ENCODE data around the gene EML4.

EML4 gene

DNA sequence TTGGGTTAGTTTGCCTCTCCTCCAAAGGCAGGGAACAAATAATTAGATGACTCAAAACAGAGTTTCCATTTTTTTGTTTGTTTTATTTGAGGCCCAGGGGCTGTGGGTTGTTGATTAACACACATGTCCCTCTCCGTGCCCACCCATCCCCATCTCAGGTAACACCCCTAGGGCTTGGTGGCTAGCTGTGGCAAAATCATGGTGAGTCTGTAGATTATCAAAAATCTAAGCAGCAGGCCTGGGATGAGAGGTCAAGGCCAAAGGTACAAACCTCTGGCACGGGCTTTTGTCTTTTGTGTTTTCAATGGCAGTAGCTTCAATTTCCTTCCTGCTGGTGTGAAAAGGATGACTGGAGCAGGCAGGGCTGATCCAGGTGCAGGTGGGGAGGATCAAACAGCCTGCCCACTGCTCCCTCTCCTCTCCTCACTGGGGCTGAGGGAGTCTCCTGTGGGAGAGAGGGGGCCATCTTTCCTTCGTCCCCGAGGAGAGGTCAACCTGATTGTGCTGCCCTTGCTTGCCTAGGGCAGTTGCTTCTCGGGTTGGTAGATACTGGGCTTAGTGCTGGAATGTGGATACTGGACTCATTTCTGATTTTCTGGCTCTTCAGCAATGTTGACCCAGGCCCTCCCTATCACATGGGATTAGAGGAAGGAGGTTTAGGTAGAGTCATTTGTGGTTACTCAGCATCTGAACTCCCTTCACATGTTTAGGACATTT lies 31.9 kb upstream of the EML4 start:
- no peak for DNase-seq

GRCh38 chr2:42138163-42139015 lies 30.8 kb upstream of the EML4 start:
- peak; percentile 12 for DNase-seq

- DNase-seq = no peak
Measured at GRCh38 chr2:42139101-42139500, 30.1 kb upstream of the EML4 start.

- no peak for DNase-seq
Measured at GRCh38 chr2:42140496-42140895, 28.7 kb upstream of the EML4 start.

DNA sequence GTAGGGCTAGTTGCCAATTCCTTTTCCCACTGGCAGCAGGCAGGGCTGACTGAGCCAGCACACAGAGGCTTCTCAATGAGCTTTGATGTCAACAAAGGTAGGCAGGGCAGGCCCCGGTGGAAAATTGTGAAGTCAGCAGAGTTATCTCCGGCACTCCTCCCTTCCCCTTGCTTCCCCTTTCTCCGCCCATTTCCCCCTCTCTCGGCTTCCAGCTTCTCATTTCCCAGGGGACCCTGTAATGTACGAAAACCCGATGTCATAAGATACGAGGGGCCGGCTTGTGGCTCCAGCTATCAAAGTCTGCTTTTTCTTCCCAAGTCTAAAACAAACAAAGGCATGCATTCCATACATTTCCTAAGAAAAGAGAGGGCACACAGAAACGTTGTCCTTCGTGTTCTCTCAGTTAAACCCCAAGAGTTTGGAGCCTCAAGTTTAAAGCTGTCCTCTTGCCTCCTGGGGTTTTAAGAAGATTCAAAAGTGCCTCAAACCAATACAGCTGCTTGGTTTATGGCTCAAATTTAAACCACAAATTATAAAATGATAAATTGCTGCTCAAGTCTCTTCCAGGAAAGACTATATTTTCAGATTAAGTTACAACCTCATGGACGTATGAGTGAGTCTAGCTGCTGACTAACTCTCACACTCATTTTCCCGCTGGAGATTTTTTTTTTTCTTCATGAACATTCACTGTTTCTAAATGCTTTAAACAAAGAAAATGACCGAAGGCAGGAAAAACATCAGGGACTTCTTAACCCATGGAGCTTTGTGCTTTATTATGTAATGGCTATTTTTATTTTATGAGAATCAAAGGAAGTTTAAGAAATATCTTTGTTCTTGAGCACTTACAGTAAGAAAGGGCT lies 27.2 kb upstream of the EML4 start:
- peak; percentile 54 for DNase-seq

DNA sequence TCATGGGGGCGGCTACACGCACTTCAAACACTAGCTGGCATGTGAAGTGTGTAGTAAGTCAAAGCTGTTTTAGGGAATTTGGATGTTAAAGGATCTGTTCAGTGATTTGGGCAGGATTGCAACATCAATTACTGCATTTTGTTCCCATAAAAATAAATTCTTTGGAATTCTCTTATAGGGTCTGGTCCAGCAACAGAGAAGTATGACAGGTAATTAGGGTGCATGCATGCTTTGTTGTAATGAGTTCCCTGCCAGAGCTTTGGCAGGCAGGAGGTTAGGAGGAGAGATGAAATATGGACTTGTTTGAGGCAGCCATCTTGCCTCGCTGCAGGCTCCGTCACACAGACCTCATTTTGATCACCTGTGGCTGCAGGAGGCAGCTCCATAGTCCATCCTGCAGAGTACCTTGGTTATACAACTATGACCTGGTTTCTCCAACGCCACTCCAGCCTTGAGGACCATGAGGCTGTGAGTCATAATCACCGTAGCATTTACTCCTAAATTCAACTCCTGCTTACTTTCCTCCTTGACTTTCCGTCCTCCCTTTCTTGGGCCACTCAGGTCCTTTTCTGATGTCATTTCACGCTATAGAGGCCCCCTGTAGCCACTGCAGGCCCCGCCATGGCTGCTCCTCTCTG lies 26.5 kb upstream of the EML4 start:
- no peak for DNase-seq

DNA sequence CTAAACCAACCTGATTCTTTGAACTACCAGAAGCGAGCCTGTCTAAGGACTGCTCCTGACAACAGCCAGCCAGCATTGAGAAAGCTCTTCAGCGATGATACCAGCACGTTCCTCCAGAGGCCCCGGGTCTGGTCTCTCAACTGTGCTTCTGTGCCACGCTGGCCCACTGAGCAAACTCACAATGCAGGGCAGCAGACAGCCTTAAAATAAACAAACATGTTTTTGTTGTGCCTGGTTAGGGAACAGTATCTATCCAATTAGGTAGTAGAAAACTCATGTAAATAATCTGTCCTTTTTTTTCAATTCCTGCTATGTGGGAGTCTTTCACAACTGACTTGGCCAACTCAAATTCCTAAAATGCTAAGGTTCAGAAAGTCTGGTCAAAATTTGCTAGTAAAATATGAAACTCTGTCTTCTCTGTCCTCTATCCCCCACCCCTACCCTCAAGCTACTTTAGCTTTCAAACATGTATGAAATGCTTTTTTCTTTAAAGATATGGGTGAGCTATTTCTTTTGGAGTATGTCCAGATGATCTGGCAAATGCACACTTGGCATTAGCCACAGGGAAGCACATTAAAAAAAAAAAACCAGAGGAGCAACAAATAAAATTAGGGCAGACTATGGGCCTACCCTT lies 21.4 kb upstream of the EML4 start:
- DNase-seq = no peak

- no peak for DNase-seq
Measured at GRCh38 chr2:42150159-42150558, 19.0 kb upstream of the EML4 start.

- DNase-seq = no peak
Measured at GRCh38 chr2:42153944-42154581, 15.1 kb upstream of the EML4 start.

DNA sequence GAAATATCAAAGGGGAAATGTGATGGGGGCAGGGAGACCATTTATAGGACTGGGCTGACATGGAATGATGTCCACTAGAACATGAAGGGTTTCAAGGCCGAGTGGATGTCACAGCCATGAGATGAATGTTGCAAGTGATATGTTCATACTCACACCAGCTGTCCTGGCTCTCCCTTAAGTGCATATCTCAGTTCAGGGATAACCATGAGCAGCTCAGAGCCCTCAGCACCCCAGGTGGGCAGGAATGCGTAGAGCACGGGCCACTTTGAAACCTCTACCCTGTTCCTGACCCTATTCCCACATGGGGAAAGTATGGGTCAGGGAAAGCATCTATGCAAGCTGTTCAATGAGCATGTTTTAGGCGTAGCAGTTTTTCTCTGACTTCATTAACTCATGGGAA lies 12.4 kb upstream of the EML4 start:
- no peak for DNase-seq

- no peak for DNase-seq
Measured at GRCh38 chr2:42161444-42161843, 7.7 kb upstream of the EML4 start.

DNA sequence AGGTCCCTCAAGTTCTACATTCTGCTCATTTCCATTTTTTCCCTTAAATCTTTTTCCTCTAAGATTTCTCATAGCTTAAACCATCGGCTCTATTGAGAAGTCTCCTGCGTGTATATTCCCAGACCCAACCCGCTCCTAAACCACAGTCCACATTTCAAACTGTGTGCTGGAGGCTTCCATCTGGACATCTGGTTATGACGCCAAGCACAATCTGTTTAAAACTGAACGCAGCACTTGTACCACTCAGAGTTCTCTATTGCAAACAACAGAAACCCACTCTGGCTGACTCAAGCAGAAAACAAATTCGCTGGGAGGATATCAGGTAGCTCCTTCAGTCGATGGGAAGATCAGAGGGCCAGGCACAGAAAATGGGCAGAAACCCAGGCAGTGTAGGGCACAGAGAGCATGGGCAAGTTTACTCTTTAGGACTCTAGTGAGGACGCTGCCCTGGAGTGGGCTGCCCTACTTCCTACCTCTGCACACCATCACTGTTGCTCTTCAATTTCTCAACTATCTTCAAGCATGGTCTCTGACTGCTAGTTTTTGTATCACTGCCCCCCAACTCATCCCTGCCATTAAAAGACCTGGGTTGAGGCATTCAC lies 5.6 kb upstream of the EML4 start:
- DNase-seq = no peak

GRCh38 chr2:42164046-42164445 lies 5.1 kb upstream of the EML4 start:
- DNase-seq = no peak

DNA sequence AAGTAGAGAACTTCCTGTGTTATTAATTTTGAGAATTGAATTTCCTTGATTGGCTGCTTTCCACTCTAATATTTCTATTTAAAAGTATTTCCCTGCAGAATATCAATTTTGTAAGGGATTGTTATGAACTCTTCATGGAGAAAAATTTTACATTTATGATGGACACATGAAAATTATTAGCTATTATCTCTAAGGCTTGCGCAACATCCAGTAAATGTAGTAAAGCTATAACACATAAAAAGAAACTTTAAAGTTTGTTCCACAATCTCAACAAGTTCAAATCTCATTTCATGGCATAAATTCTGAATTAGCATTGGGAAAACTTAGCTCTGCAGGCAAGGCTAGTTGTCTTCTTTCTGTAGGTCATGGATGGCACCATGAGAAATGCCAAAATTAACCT lies 4.2 kb upstream of the EML4 start:
- no peak for DNase-seq

GRCh38 chr2:42167458-42167857 lies 1.7 kb upstream of the EML4 start:
- no peak for DNase-seq

DNA sequence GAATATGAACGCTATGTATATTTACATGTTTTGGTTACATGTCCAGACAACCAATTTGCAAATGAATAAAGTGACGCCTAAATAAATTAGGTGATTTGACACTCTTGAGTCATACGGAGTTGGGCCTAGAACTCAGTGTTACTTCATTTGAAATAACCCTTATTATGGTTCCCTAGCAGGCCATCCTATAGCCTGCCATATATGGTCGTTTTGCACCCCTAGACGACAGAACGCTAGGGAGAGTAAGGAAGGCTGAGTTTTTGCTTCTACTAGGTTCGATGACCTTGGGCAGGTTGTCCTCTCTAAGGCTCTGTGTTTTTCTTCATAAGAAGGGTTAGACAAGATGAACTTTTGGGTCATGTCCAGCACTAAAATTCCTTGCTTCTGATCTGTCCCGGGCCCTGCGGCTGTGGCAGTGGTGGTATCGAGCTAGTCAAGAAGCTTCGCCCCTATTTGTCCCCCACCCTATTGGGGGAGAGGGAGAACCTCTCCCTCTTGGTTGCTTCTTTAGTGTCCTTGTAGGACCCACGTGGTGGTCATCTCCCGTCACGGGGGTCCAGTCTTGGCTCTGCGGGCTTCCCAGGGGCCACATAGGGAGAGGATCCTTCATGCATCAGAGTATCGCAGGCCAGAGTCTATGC lies 574 bp upstream of the EML4 start:
- DNase-seq = no peak

- DNase-seq = no peak
Measured at GRCh38 chr2:42169874-42170521, 845 bp downstream of the EML4 start.

DNA sequence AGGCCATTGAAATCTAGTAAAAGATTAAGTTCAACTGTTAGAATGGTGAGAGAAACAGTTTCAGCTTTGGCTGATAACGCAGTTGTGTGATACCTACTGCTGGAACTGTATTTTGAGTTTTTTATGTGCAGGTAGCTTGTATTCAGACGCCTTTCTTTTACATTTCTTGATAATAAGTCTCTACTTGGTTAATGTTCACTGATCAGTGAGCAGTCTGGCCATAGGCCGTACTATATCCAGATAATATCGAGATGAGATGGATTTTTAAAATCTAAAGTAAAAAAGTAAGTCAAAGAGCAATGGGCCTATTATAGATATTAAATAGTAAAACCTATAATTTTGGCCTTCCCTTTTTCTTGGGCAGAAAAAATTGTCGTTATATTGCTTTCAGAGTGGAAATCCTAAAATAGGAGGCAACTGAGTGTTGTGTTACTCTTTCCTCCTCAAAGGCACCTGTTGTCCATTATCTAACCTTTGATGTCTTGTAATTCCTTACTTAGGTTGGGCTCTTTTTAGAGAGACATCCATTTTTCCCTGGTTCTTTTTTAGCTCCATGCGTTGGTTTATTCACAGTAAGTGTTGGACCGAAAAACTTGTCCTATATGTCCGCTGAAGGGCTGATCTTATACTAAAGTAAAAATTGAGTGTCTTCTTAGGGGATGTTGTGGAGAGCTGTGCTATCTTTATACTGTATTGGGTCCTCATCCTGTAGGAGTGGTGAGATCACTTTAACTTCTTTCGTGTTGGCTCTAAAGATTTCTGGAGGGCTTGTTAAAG lies 1.7 kb downstream of the EML4 start:
- no peak for DNase-seq

DNA sequence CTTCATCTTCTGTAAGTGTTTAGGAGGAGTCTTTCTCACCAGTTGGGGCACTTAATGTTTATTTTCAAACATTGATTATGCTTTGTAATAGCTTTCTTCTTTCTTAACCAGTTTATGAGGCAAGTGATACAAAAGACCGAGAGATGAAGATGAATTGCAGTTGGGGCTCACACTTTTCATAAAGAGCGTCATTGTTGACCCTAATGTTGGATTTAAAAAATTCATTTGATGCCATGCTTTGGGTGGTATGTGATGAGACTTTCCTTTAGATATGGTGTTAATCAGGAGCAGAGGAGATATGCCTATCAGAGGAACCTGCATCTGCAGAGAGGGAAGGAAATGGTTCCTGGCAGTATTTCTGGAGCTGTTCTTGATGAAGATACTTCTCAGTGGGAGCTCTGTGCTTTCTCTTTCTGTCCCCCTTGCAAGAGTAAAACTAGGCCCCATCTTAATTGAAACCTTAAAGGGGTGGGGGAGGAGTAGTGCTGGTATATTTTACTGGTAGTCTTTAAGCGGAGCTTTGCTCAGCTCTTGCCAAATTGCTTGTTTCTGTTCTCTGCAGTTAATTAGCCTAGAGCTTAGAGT lies 2.3 kb downstream of the EML4 start:
- peak; percentile 4 for DNase-seq
